BLaER1 (cell line): Measurements from ENCODE around the gene ZNF654.
A peak's percentile ranks its signal among the peaks of the same experiment; 100 is the strongest.

Source experiments
- H3K27ac ChIP-seq: shearing (Covaris generic); formaldehyde crosslinking; 2 replicates; pipeline ENCODE4 v1.8.1; 2022
- H3K27me3 ChIP-seq: shearing (Covaris generic); formaldehyde crosslinking; 2 replicates; pipeline ENCODE4 v1.8.1; 2022
- H3K36me3 ChIP-seq: shearing (Covaris generic); formaldehyde crosslinking; 2 replicates; pipeline ENCODE4 v1.8.1; 2022
- H3K4me1 ChIP-seq: shearing (Covaris generic); formaldehyde crosslinking; 2 replicates; pipeline ENCODE4 v1.8.1; 2022
- H3K4me2 ChIP-seq: shearing (Covaris generic); formaldehyde crosslinking; 2 replicates; pipeline ENCODE4 v1.8.1; 2022
- H3K4me3 ChIP-seq: shearing (Covaris generic); formaldehyde crosslinking; 2 replicates; pipeline ENCODE4 v1.8.1; 2022
- H3K9ac ChIP-seq: shearing (Covaris generic); formaldehyde crosslinking; 2 replicates; pipeline ENCODE4 v1.8.1; 2022
- H3K9me3 ChIP-seq: shearing (Covaris generic); formaldehyde crosslinking; 2 replicates; pipeline ENCODE4 v1.8.1; 2022
- H4K20me1 ChIP-seq: shearing (Covaris generic); formaldehyde crosslinking; 2 replicates; pipeline ENCODE4 v1.8.1; 2022
- Cebpa-rat ChIP-seq: shearing (Covaris generic); IDR thresholded peaks from 2 replicates; pipeline ENCODE4 v1.8.1; 2022

The ZNF654 gene

DNA sequence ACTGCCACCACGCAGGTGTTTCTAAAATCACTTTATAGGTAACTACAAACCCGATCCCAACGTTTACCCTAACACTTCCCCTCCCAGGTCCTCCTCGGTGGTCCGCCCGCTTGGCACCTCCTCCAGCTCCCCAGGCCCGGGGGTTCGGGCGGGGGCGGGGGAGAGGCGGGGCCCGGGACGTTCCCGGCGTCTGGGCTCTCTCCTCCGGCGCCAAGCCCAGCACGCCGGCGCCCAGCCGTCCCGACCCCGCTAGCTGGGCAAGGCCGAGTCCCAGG, 812 bp upstream of the ZNF654 start:
- Histone ChIP-seq H3K4me3 (peak overlapping the region; percentile 98), H3K27me3 (no peaks in the 10 kb centered on the region), H3K9me3 (no peaks in the 10 kb centered on the region), H3K27ac (peak overlapping the region; percentile 96), H3K4me1 (peaks cover 35% of the 10 kb centered on the region), H3K9ac (peak overlapping the region; percentile 89), H4K20me1 (peaks cover 50% of the 10 kb centered on the region), H3K4me2 (peak overlapping the region; percentile 71), H3K36me3 (peaks cover 24% of the 10 kb centered on the region)
- no peak for TF ChIP-seq Cebpa-rat

DNA sequence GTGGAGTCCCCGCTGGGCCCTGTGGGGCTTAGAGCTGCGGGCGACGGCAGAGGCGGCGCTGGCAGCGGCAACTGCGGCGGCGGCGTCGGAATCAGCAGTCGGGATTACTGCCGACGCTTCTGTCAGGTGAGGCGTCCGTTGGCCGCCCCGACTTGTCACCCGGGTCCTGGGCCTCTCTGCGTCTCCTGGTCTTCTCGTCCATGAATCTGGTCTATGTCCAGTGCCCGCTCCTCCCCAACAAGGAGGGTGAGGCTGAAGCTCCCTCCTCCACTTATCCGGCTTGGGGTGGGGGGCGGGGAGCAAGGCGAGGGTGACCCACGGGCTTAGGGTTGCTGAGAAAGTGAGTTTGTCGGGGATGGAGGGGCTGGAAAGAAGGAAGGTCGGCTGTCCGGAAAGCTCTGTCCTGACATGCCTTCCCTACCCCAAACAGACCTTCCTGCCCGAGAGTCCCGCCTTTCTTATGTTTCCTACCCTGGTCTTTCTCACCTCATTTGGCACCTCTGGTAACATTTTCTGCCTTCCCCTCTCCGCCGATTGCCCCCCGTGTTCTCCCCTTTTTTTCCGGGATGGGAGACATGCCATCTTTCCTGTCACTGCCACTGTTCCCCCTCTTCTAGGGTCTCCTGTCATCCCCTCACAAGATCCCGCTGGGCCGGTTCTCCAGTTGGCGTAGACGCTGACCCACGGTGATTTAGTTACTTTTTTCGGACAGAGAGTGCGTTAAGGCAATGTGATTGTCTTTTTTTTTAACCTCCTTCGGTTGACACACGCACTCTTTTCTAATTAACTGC, 520 bp downstream of the ZNF654 start:
- peak overlapping the region; percentile 89 for H3K9ac ChIP-seq
- H4K20me1 ChIP-seq, result peaks cover 63% of the 10 kb centered on the region
- H3K27me3 ChIP-seq, result no peaks in the 10 kb centered on the region
- peak overlapping the region; percentile 98 for H3K4me3 ChIP-seq
- H3K36me3 ChIP-seq, result peaks cover 19% of the 10 kb centered on the region
- no peaks in the 10 kb centered on the region; the same call in 1 of the 2 replicates for H3K9me3 ChIP-seq
- H3K27ac ChIP-seq, result peak overlapping the region; percentile 92
- TF ChIP-seq Cebpa-rat, result no peak
- peak overlapping the region; percentile 93 for H3K4me2 ChIP-seq
- H3K4me1 ChIP-seq, result peaks cover 45% of the 10 kb centered on the region

DNA sequence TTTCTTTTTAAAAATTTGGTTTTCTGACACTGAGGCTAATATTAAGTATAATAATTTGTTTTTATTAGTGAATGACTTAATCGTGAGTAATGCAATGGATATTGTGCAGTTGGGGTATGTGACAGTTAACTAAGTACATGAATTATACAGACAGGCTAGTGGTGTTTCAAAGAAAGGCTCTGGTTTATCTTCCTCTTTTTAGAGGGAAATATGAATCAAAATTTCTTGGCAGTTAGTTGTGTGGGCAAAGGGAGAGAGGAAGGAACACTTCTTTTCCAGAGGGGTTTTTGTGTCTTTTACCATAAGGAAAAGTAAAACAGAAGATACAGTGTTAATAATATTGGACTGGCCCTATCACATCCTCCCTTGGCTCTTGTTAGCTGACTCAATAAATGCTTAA, 2.7 kb downstream of the ZNF654 start:
- H3K9me3 ChIP-seq, result peaks cover 17% of the 10 kb centered on the region
- peak overlapping the region; percentile 93 for H3K4me2 ChIP-seq
- no peak overlapping the region for H3K27ac ChIP-seq
- H3K4me3 ChIP-seq, result peak overlapping the region; percentile 98
- H3K9ac ChIP-seq, result no peak overlapping the region
- peaks cover 63% of the 10 kb centered on the region for H4K20me1 ChIP-seq
- H3K27me3 ChIP-seq, result no peaks in the 10 kb centered on the region
- peaks cover 39% of the 10 kb centered on the region for H3K4me1 ChIP-seq
- peaks cover 12% of the 10 kb centered on the region for H3K36me3 ChIP-seq
- no peak for TF ChIP-seq Cebpa-rat

DNA sequence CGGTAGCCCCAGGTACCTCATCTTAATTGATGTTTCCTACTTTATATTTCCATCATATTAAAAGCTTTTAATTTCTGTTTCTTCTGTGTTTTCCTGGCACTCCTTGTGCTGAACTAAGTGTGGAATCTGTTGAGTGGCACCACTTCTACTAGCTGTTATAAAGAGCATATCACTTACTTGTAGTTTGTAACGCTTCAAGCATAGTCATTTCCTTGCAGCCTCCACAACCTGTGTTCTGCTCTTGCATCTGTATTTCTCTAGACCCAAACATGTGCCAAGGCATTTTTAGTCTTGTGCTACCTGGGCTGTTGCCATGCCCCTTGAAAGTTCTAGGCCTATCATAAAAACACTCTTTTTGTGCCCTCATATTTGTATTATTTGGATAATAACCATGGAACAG, 16.0 kb downstream of the ZNF654 start:
- no peaks in the 10 kb centered on the region for H3K4me1 ChIP-seq
- no peak for TF ChIP-seq Cebpa-rat
- peaks cover 54% of the 10 kb centered on the region for H3K36me3 ChIP-seq

DNA sequence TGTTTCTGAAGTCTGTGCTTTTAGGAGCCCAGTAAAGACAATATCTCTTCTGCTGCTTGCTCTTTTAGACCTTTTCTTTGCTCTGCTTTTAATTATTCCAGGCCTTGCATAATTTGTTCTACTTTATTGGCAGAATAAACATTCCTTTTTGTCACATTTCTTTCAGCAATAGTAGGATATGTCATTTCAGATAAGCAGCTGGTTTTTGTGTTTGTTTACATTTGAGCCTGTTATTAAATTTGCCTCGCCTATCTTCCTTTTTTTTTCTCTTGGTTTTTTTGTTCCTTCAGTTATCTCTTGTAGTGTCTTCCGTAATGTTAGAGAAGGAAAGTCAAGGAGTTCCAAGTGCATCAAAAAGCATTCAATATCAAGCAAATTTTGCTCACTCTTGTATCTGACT, 16.4 kb downstream of the ZNF654 start:
- H3K36me3 ChIP-seq, result peaks cover 49% of the 10 kb centered on the region
- H3K4me1 ChIP-seq, result no peaks in the 10 kb centered on the region
- H3K4me2 ChIP-seq, result no peak overlapping the region
- peaks cover 61% of the 10 kb centered on the region for H3K9me3 ChIP-seq
- peaks cover 26% of the 10 kb centered on the region; the same call in 1 of the 2 replicates for H4K20me1 ChIP-seq
- H3K27ac ChIP-seq, result no peak overlapping the region
- H3K9ac ChIP-seq, result no peak overlapping the region
- TF ChIP-seq Cebpa-rat, result no peak
- H3K4me3 ChIP-seq, result no peak overlapping the region
- H3K27me3 ChIP-seq, result no peaks in the 10 kb centered on the region

More for the DNA sequence above, 16.0 kb downstream of the ZNF654 start:
- Histone ChIP-seq H3K4me3 (no peak overlapping the region), H3K27me3 (no peaks in the 10 kb centered on the region), H3K4me2 (no peak overlapping the region), H4K20me1 (peaks cover 26% of the 10 kb centered on the region; the same call in 1 of the 2 replicates), H3K9ac (no peak overlapping the region), H3K9me3 (peaks cover 64% of the 10 kb centered on the region), H3K27ac (no peak overlapping the region)

DNA sequence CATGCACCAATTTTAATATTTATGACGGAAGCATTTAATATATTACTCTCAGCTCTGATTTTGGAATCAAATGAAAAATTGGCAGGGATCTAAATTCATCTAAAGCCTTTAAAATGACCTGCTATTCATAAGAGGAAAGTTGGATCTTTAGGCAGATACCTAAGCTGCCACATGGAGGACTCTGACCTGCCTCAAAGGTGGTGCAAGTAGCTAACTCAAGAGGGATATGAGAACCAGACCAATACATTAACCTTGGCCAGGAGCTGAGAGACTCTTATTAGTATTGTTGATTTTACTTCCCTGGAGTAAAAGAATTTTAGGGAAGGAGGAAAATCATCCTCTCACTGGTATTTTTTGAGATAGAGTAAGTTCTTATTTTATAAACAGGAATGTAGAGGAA, 17.7 kb downstream of the ZNF654 start:
- TF ChIP-seq Cebpa-rat, result no peak

DNA sequence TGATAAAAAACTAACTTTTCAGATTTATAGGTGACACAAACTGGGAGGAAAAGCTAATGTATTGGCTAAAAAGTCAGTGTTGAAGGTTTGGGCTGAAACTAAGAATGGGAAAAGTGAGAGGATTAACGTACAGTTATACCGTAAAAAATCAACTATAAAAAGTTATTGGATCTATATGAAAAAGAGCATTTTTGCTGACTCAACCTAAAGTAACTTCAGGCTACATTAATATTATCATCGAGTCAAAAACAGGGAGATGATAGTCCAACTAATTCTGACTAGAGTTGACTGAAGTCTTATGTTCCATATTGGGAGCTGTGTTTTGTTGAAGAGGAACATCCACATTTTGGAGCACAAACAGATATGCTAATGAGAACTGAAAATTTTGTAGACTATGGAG, 19.9 kb downstream of the ZNF654 start:
- H3K27me3 ChIP-seq, result no peaks in the 10 kb centered on the region
- H3K4me2 ChIP-seq, result no peak overlapping the region
- no peak overlapping the region for H3K4me3 ChIP-seq
- peaks cover 51% of the 10 kb centered on the region for H4K20me1 ChIP-seq
- H3K9ac ChIP-seq, result no peak overlapping the region
- peaks cover 49% of the 10 kb centered on the region for H3K9me3 ChIP-seq
- TF ChIP-seq Cebpa-rat, result no peak
- no peak overlapping the region for H3K27ac ChIP-seq
- no peaks in the 10 kb centered on the region for H3K4me1 ChIP-seq
- H3K36me3 ChIP-seq, result peaks cover 45% of the 10 kb centered on the region

More for the DNA sequence above, 17.7 kb downstream of the ZNF654 start:
- no peak overlapping the region for H3K27ac ChIP-seq
- H3K4me1 ChIP-seq, result no peaks in the 10 kb centered on the region
- H3K9me3 ChIP-seq, result peaks cover 59% of the 10 kb centered on the region
- H3K36me3 ChIP-seq, result peaks cover 44% of the 10 kb centered on the region
- H3K9ac ChIP-seq, result no peak overlapping the region
- H3K4me3 ChIP-seq, result no peak overlapping the region
- no peaks in the 10 kb centered on the region for H3K27me3 ChIP-seq
- H4K20me1 ChIP-seq, result peaks cover 33% of the 10 kb centered on the region
- H3K4me2 ChIP-seq, result no peak overlapping the region

DNA sequence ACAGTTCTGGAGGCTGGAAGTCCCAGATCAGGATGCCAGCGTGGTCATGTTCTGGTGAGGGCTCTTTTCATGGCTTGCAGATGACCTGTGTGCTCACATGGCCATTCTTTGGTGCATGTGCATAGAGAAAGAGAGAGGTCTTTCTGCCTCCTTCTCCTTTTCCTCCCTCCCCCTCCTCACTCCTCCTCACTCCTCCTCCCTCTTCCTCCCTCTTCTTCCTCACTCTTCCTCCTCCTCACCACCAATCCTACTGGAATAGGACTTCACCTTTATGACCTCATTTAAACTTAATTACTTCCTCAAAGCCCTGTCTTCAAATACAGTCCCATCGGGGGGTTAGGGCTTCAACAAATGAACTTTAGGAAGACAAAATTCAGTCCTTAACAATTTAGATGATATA, 23.8 kb downstream of the ZNF654 start:
- Histone ChIP-seq H3K9me3 (peaks cover 31% of the 10 kb centered on the region), H3K9ac (no peak overlapping the region), H4K20me1 (peaks cover 37% of the 10 kb centered on the region), H3K27me3 (no peaks in the 10 kb centered on the region), H3K27ac (no peak overlapping the region), H3K36me3 (peaks cover 56% of the 10 kb centered on the region), H3K4me3 (no peak overlapping the region), H3K4me2 (no peak overlapping the region), H3K4me1 (no peaks in the 10 kb centered on the region)
- no peak for TF ChIP-seq Cebpa-rat

DNA sequence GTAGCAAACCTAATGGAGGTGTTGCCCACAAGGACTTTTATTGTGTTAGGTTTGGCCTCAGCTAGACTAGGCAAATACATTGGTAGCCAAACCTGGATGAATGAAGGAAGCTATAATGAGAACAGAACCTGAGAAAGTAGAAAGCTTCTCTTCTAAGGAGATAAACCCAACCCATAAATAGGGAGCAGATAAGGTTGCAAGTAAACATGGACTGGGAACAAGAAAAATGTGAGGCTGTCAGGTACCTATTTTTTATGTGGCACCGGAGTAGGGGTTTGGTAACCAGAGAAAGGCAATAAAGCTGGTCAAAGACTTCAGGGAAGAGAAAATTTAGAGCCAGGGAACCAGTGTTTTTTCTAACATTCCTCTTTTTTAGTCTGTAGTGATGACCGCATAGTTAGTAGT, 25.0 kb downstream of the ZNF654 start:
- no peak overlapping the region for H3K4me2 ChIP-seq
- peaks cover 66% of the 10 kb centered on the region for H3K36me3 ChIP-seq
- H3K9me3 ChIP-seq, result peaks cover 27% of the 10 kb centered on the region
- H3K4me1 ChIP-seq, result no peaks in the 10 kb centered on the region
- H3K27me3 ChIP-seq, result no peaks in the 10 kb centered on the region
- H4K20me1 ChIP-seq, result peaks cover 37% of the 10 kb centered on the region
- no peak overlapping the region for H3K4me3 ChIP-seq
- TF ChIP-seq Cebpa-rat, result no peak
- no peak overlapping the region for H3K9ac ChIP-seq
- no peak overlapping the region for H3K27ac ChIP-seq

DNA sequence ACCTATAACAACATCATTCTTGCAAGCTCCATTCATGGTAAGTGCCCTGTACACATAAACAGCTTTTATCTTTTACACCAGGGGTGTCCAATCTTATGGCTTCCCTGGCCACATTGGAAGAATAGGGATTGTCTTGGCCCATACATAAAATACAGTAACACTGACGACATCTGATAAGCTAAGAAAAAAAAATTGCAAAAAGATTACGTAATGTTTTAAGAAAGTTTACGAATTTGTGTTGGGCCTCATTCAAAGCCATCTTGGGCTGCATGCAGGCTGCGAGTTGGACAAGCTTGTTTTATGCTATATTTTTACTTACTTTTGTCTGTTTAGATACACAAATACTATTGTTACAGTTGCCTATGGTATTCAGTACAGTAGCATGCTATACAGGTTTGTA, 31.6 kb downstream of the ZNF654 start:
- H3K27ac ChIP-seq, result no peak overlapping the region
- H3K36me3 ChIP-seq, result peaks cover 74% of the 10 kb centered on the region
- peaks cover 48% of the 10 kb centered on the region for H3K9me3 ChIP-seq
- H3K4me3 ChIP-seq, result no peak overlapping the region
- no peaks in the 10 kb centered on the region for H3K27me3 ChIP-seq
- peak; percentile 33; the same call in 1 of the 2 replicates for TF ChIP-seq Cebpa-rat
- H3K9ac ChIP-seq, result no peak overlapping the region
- H3K4me1 ChIP-seq, result no peaks in the 10 kb centered on the region
- peaks cover 10% of the 10 kb centered on the region; the same call in 1 of the 2 replicates for H4K20me1 ChIP-seq
- no peak overlapping the region for H3K4me2 ChIP-seq

DNA sequence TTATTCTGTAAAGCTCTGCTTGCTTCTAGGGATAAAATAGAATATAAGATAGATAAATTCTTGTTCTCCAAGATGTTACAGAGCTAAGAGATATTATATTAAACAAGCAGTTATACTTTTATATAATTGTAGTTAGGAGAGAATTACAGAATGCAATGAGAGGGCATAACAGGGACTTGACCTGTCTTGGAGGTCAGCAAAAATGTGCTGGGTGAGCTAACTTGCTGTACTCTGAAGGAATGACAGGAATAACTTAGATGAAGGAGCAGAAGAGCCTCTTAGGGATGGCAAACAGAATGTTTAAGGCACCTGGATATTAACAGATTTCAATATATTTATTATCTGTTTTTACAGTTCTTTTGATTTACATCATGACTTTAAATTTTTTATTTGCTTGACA, 33.2 kb downstream of the ZNF654 start:
- H3K9me3 ChIP-seq, result peaks cover 59% of the 10 kb centered on the region
- peaks cover 76% of the 10 kb centered on the region for H3K36me3 ChIP-seq
- no peak overlapping the region for H3K4me3 ChIP-seq
- no peak overlapping the region for H3K27ac ChIP-seq
- no peaks in the 10 kb centered on the region for H3K27me3 ChIP-seq
- peaks cover 10% of the 10 kb centered on the region; the same call in 1 of the 2 replicates for H4K20me1 ChIP-seq
- no peak overlapping the region for H3K4me2 ChIP-seq
- TF ChIP-seq Cebpa-rat, result no peak
- no peaks in the 10 kb centered on the region for H3K4me1 ChIP-seq
- H3K9ac ChIP-seq, result no peak overlapping the region
